Heart right ventricle (tissue), 16 donors: ENCODE results near the gene HMGN1. TPM values are rescaled to one million over a fixed set of nuclear protein-coding genes. Genes with fewer than 3 reads are reported as not detected.

Source experiments
- ATAC-seq, 8 donors: fragments of 200-7000 bp; cut with Tn5 transposase; one replicate each; pipeline ENCODE4 v1.9.1; 2020; ENCODE audit warnings: mild to moderate bottlenecking in 8 of 8, moderate library complexity in 8 of 8, moderate number of reproducible peaks in 1 of 8
- DNase-seq, 2 donors: peaks; one replicate each; pipeline ENCODE4 v3.0.0-alpha.2; 2020
- H3K27ac ChIP-seq, 10 donors: fragments of 200-600 bp; sonication (generic) in 2 of 10; one replicate each; pipeline versions ENCODE4 v1.5.0 to v1.8.0; 2020 to 2022; ENCODE audit warnings: mild to moderate bottlenecking in 3 of 10
- H3K27me3 ChIP-seq, 7 donors: fragments of 200-600 bp; one replicate each; pipeline ENCODE4 v1.8.0; 2021 to 2022; ENCODE audit warnings: mild to moderate bottlenecking in 2 of 7
- H3K36me3 ChIP-seq, 9 donors: fragments of 200-600 bp; sonication (generic) in 1 of 9; one replicate each; pipeline versions ENCODE4 v1.5.0 to v1.8.0; 2020 to 2022; ENCODE audit warnings: mild to moderate bottlenecking in 2 of 9
- H3K4me1 ChIP-seq, 9 donors: fragments of 200-600 bp; sonication (generic) in 1 of 9; one replicate each; pipeline versions ENCODE4 v1.5.0 to v1.8.0; 2020 to 2022; ENCODE audit warnings: mild to moderate bottlenecking in 4 of 9
- H3K4me3 ChIP-seq, 10 donors: fragments of 200-600 bp; sonication (generic) in 2 of 10; one replicate each; pipeline versions ENCODE4 v1.5.0 to v1.8.0; 2020 to 2022; ENCODE audit warnings: mild to moderate bottlenecking in 7 of 10, moderate library complexity in 2 of 10
- H3K9me3 ChIP-seq, 11 donors: fragments of 200-600 bp in 10 of 11; sonication (generic) in 2 of 11; one replicate each; pipeline versions ENCODE4 v1.5.0 to v1.8.0; 2013 to 2022; ENCODE audit warnings: mild to moderate bottlenecking in 2 of 11, control low read depth in 1 of 11, moderate library complexity in 1 of 11
- WGBS, 2 donors: extraction: QIAGEN DNeasy Blood & Tissue Kit; methylation state at CpG; one replicate each; pipeline ENCODE4 v1.1.7; 2013; ENCODE audit warnings: inconsistent platforms in 1 of 2; 5-methylcytosine and 5-hydroxymethylcytosine counted together
- intact Hi-C, 10 donors: fragments of 100-400 bp; cut with DNase I; formaldehyde crosslinking; loops; one replicate each; pipeline versions ENCODE4 v1.11.1 to v1.14.2; 2022
- polyA plus RNA-seq, 2 donors: library from polyadenylated mRNA; stranded (reverse); fragments of 200-250 nt; gene quantifications; one replicate each; pipeline ENCODE4 v1.2.3, GENCODE V29; 2013
- total RNA-seq, 10 donors: library from RNA; stranded (reverse); fragmentation: NEBNext Ultra II Directional in 3 of 10; extraction: Animal tissue kit (Norgen Biotek cat#: 25700) in 3 of 10; gene quantifications; one replicate each; pipeline versions ENCODE4 v1.2.1 to v1.2.4, GENCODE V29; 2021 to 2023
- TF ChIP-seq, protein P1 (sequence below), 9 donors: fragments of 200-600 bp; sonication (generic) in 2 of 9; IDR thresholded peaks; one replicate each; pipeline versions ENCODE4 v1.5.0 to v1.8.0; 2021 to 2022; ENCODE audit warnings: antibody characterized with exemption in 9 of 9, mild to moderate bottlenecking in 5 of 9, moderate library complexity in 1 of 9
- donor health status: Arrhythmogenic right ventricular cardiomyopathy.
- donor health status: ischemic (EF 13 %, LVEDD 7.1; RV severe dilation, severe dysfunction).
- donor health status: healthy with polysubstance abuse.
- donor health status: DM: no; HTN: yes; CAD: no.
- donor health status: DM: no; HTN: no; CAD: no.
- donor health status: ischemic (EF 25% LVEDD 6.9; RV normal size, moderate dysfunction).
- donor health status: ischemic (EF 25% LVEDD 5.7; RV mildly dilated, moderate dysfunction).
- donor health status: healthy.
- donor health status: DM: yes; HTN: yes; CAD: no.
- donor health status: Ischemic cardiomyopathy.
- donor health status: ischemic (EF 35%, LVEDD 5.7; RV mildly dilated, moderate dysfunction).
- donor health status: nonischemic (EF 11% LVEDD 7.7; RV severe dilation, severe dysfunction).
- donor health status: DM: yes; HTN: yes; CAD: no.
- donor health status: PGD.
- donor health status: ischemic (EF 29% LVEDD 5.4; RV normal size, mild dysfunction).
- donor health status: nonischemic (EF 23%, LVEDD 6.1; RV moderate dilation, normal function).

The HMGN1 gene
- total and polyA plus RNA-seq, 12 donors = 46.2 to 79.0 (median 59.3) TPM

DNA sequence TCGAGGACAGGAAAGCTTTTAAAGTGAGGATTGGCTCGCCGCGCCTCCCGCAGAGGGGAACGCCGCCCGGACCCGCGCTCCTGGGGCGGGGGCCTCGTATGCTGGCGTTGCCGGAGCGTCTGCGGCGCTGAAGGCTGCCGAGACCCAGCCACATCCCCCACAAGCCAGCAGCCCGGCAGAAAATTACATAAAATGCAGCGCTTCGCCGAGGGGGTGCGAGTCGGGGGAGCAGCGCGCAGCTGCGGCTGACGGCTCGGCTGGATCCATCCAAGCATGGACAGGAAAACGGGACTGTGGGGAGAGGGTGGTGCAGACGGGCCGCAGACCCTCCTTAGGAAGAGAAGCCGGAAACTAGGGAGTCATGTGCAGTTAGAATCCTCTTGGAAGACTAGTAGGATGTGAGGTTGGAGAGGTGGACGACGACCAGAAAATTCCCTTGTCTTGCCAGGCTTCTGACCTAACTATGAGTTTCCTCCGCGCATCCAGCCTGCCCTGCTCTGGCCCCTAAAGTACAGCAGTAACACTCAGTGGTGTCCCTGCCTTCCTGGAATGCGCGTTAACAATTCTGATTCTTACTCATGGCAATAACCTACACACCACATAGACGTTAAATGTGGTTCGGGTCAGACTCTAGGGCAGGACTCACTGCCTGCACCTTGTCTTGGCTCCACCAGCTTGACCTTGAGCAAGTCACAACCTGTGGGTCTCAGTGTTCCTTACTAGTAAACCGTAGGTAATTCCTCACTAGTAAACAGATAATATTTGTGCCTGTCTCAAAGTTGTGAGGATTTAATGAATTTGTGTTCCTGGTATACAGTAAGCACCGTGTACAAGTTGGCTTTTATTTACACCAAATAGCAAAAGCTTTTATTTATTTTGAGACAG lies 34.5 kb downstream of the HMGN1 start:
- 3% methylated on average over 43 of the region's 43 CpGs for WGBS, 2 donors
- TF ChIP-seq, protein P1, sequence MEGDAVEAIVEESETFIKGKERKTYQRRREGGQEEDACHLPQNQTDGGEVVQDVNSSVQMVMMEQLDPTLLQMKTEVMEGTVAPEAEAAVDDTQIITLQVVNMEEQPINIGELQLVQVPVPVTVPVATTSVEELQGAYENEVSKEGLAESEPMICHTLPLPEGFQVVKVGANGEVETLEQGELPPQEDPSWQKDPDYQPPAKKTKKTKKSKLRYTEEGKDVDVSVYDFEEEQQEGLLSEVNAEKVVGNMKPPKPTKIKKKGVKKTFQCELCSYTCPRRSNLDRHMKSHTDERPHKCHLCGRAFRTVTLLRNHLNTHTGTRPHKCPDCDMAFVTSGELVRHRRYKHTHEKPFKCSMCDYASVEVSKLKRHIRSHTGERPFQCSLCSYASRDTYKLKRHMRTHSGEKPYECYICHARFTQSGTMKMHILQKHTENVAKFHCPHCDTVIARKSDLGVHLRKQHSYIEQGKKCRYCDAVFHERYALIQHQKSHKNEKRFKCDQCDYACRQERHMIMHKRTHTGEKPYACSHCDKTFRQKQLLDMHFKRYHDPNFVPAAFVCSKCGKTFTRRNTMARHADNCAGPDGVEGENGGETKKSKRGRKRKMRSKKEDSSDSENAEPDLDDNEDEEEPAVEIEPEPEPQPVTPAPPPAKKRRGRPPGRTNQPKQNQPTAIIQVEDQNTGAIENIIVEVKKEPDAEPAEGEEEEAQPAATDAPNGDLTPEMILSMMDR (IDR thresholded peaks at IDR 0.05) = peak in 1 of 9 donors; percentile 12
- H3K27me3 ChIP-seq = no peaks in the 10 kb centered on the region
- peaks cover 0 to 26% (median 7%) of the 10 kb centered on the region in 9 donors for H3K36me3 ChIP-seq
- H3K4me3 ChIP-seq = peak overlapping the region; percentile 64 to 97 (median 82)
- H3K4me1 ChIP-seq = peaks cover 4 to 41% (median 26%) of the 10 kb centered on the region in 9 donors
- DNase-seq = peak; percentile 44 to 51
- ATAC-seq = peak; percentile 13 to 51 (median 34)
- no peaks in the 10 kb centered on the region for H3K9me3 ChIP-seq
- intact Hi-C loops = loop anchor here in 8 of 10 donors (2.0 to 10.0 kb wide), 6 partner anchors 33 to 130 kb away; partner anchors contain the start of genes HMGN1 (in 3 of the 8) and LCA5L (in 2 of the 8)
- peak overlapping the region; percentile 94 to 100 (median 99) for H3K27ac ChIP-seq

DNA sequence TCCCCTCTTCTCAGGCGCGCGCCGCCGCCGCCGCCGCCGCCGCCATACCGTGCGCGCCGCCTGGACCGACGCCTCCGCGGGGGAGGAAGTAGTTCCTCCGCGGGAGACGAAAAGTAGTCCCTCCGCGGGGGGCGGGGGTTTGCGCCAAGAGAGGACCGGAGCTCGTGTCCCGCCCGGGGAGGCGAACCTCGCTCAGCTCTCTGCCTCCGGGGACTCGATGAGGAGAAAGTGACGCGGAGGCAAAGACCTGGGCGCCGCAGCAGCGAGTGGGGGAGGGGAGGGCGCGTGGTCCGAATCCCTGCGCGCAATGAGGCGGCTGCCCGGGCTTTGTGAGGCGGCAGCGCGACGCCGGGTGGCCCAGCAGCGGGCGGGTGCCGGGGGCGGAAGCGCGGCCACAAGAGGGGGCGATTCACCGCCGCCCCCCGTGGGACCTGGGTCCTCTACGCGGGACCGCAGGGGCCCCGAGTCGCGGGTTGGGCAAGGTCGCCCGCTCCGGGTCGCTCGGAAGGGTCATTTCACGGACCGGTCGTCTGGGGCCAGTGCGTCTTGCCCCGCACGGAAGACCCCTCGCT lies 35.2 kb downstream of the HMGN1 start, which contains the start of gene BRWD1:
Gene BRWD1, minus strand, starts transcription at position 62 of the 572 bp plus-strand sequence. CDS start 141 bp downstream, outside the sequence.
- Histone ChIP-seq H3K27ac (peak within 1 kb of the TSS; percentile 94 to 100 (median 99)), H3K9me3 (no peaks in the 10 kb centered on the region), H3K27me3 (no peaks in the 10 kb centered on the region), H3K36me3 (peaks cover 0 to 33% (median 7%) of the 10 kb centered on the region in 9 donors), H3K4me3 (peak within 1 kb of the TSS; percentile 64 to 97 (median 82)), H3K4me1 (peaks cover 4 to 41% (median 21%) of the 10 kb centered on the region in 9 donors)
- WGBS, 2 donors = 0 to 1% methylated on average over 57 to 77 of the region's 78 CpGs
- ATAC-seq (peak; percentile 77 to 90 (median 84)), DNase-seq (peak; percentile 84)
- intact Hi-C loops = loop anchor here (1.0 to 10.0 kb wide), 10 partner anchors 31 to 131 kb away; partner anchors contain the start of genes HMGN1 (in 7 of the 10) and LCA5L (in 2 of the 10)
- TF ChIP-seq, protein P1 (IDR thresholded peaks at IDR 0.05) = peak in 7 of 9 donors; percentile 44 to 68 (median 55)

DNA sequence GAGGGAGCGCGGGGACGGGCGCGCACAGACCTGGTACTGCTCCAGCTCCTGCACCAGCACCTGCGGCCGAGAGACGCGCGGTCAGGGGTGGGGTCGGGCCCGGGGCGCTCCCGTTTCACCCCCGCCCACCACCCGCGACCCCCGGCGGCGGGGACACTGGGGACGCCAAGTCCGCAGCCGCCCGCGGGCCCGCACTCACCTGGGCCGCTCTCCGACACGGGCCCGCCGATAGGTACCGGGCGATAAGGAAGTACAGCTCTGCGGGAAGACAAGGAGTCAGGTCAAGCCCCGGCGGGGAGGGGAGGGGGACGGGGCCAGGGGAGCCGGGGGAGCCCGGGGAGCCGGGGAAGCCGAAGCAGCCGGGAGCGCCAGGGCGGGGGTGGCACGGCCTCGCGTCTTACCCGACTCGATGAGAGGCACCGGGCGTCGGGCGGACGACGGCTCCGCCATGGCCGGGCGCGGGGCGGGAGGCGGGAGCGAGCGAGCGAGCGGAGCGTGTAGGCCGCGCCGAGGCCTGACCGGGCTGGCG lies 35.8 kb downstream of the HMGN1 start:
- DNase-seq (peak in 1 of 2 donors; percentile 19), ATAC-seq (peak in 4 of 8 donors; percentile 3 to 24 (median 8))
- peaks cover 4 to 39% (median 18%) of the 10 kb centered on the region in 9 donors for H3K4me1 ChIP-seq
- intact Hi-C loops = loop anchor here (1.0 to 10.0 kb wide), 10 partner anchors 31 to 132 kb away; partner anchors contain the start of genes HMGN1 (in 5 of the 10) and LCA5L (in 2 of the 10)
- H3K27me3 ChIP-seq = no peaks in the 10 kb centered on the region
- H3K27ac ChIP-seq = peak overlapping the region; percentile 94 to 100 (median 99)
- H3K4me3 ChIP-seq = peak overlapping the region; percentile 64 to 97 (median 82)
- H3K9me3 ChIP-seq = no peaks in the 10 kb centered on the region
- peaks cover 0 to 35% (median 7%) of the 10 kb centered on the region in 9 donors for H3K36me3 ChIP-seq
- TF ChIP-seq, protein P1 (IDR thresholded peaks at IDR 0.05) = no peak
- 1% methylated on average over 51 to 71 of the region's 71 CpGs for WGBS, 2 donors
